PC-9 (cell line): ENCODE measurements around the gene FOXO3B. TPM values are rescaled to one million over a fixed set of nuclear protein-coding genes. Genes with fewer than 3 reads are reported as not detected.

Experiments
- total RNA-seq: library from RNA; stranded (reverse); gene quantifications from 2 replicates; pipeline ENCODE4 v1.2.3, GENCODE V29; 2021

Gene FOXO3B
- total RNA-seq, 1 experiment from 2014 or later, result 6.2 TPM

Other genes starting within 250 kb of the FOXO3B start
- 1.8 and 1.9 TPM in 2 replicates for gene LGALS9C, start 205.5 kb downstream of the FOXO3B start, total RNA-seq
- not detected in 2 replicates for gene TBC1D28, start 37.9 kb downstream of the FOXO3B start, total RNA-seq
- gene FBXW10, start 61.7 kb upstream of the FOXO3B start, total RNA-seq, result 5.3 and 6.1 TPM in 2 replicates
- gene TVP23B, start 98.9 kb upstream of the FOXO3B start, total RNA-seq, result 56.4 and 79.1 TPM in 2 replicates
- 37.2 and 50.0 TPM in 2 replicates for gene PRPSAP2, start 175.8 kb upstream of the FOXO3B start, total RNA-seq